ENCODE data around the gene ROR1. TPM values are rescaled to one million over a fixed set of nuclear protein-coding genes. Genes with fewer than 3 reads are reported as not detected.

Gene ROR1
- total RNA-seq, 4 donors from 2014 or later: 5.1 to 7.3 (median 6.5) TPM

DNA sequence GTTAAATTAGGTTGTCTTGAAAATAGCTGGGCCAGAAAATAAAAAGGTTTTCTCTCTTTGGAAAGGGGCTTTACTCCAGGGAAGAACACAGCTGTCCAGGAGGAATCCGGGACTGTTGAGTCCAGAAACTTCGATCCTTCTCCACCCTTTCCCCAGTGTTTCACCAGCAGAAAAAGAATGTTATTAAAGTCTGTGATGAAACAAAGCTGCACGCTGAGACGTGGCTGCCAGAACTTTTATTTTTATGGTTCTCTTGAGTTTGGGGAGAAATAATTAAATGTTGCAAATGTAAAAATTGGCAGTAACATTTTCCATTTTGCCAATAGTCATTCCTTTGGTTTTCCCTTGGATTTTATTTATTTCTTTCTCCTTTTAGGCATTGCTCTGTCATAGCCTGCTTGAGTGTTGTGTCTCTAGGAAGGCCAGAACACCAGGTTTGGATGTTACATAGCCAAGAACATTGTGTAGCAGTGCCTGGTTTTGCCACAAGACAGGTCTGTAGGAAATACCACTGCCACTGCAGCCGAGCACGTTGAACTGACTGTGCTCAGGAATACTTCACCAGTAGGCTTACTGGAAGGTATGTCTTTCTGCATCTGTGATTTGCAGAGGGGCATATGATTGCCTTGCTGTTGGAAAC lies 87.4 kb downstream of the ROR1 start:
- TF ChIP-seq, protein P1, sequence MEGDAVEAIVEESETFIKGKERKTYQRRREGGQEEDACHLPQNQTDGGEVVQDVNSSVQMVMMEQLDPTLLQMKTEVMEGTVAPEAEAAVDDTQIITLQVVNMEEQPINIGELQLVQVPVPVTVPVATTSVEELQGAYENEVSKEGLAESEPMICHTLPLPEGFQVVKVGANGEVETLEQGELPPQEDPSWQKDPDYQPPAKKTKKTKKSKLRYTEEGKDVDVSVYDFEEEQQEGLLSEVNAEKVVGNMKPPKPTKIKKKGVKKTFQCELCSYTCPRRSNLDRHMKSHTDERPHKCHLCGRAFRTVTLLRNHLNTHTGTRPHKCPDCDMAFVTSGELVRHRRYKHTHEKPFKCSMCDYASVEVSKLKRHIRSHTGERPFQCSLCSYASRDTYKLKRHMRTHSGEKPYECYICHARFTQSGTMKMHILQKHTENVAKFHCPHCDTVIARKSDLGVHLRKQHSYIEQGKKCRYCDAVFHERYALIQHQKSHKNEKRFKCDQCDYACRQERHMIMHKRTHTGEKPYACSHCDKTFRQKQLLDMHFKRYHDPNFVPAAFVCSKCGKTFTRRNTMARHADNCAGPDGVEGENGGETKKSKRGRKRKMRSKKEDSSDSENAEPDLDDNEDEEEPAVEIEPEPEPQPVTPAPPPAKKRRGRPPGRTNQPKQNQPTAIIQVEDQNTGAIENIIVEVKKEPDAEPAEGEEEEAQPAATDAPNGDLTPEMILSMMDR (IDR thresholded peaks at IDR 0.05): no peak
- TF ChIP-seq POLR2AphosphoS5 (IDR thresholded peaks at IDR 0.05): peak in 1 of 2 donors; percentile 18

GRCh38 chr1:63863145-63863544 lies 89.3 kb downstream of the ROR1 start:
- Histone ChIP-seq H3K27me3 (no peaks in the 10 kb centered on the region), H3K27ac (replicated peaks in 1 of 4) (no peak overlapping the region), H3K9me3 (no peaks in the 10 kb centered on the region), H3K36me3 (no peaks in the 10 kb centered on the region), H3K4me3 (no peak overlapping the region), H3K4me1 (peaks cover 0 to 8% (median 2%) of the 10 kb centered on the region in 4 donors)
- TF ChIP-seq, protein P1 (IDR thresholded peaks at IDR 0.05): no peak
- TF ChIP-seq EP300 (IDR thresholded peaks at IDR 0.05) (no peak), POLR2A (IDR thresholded peaks at IDR 0.05; ENCODE audit: low read depth) (no peak), POLR2AphosphoS5 (IDR thresholded peaks at IDR 0.05) (no peak)
- DNase-seq (ENCODE audit: extremely low spot score): no peak
- WGBS: 88% methylated on average over 3 of the region's 3 CpGs
- intact Hi-C loops (cut with DNase I): no loop called here

More for the DNA sequence above, 87.4 kb downstream of the ROR1 start:
- intact Hi-C loops (cut with DNase I): no loop called here
- WGBS: 63% methylated on average over 6 of the region's 6 CpGs
- Histone ChIP-seq H3K4me3 (no peak overlapping the region), H3K4me1 (peaks cover 0 to 2% (median 0%) of the 10 kb centered on the region in 4 donors), H3K27ac (replicated peaks in 1 of 4) (peak overlapping the region in 1 of 4 donors; percentile 6), H3K36me3 (no peaks in the 10 kb centered on the region), H3K9me3 (peaks cover 0 to 4% (median 1%) of the 10 kb centered on the region in 4 donors), H3K27me3 (no peaks in the 10 kb centered on the region)
- no peak for DNase-seq (ENCODE audit: extremely low spot score)

- TF ChIP-seq POLR2A (IDR thresholded peaks at IDR 0.05; ENCODE audit: low read depth): no peak
- no peak for TF ChIP-seq POLR2AphosphoS5 (IDR thresholded peaks at IDR 0.05)
- TF ChIP-seq, protein P1 (IDR thresholded peaks at IDR 0.05): no peak
- no peak for TF ChIP-seq EP300 (IDR thresholded peaks at IDR 0.05)
- 84% methylated on average over 4 of the region's 4 CpGs for WGBS
Observed at GRCh38 chr1:63864224-63864641, 90.4 kb downstream of the ROR1 start.

DNA sequence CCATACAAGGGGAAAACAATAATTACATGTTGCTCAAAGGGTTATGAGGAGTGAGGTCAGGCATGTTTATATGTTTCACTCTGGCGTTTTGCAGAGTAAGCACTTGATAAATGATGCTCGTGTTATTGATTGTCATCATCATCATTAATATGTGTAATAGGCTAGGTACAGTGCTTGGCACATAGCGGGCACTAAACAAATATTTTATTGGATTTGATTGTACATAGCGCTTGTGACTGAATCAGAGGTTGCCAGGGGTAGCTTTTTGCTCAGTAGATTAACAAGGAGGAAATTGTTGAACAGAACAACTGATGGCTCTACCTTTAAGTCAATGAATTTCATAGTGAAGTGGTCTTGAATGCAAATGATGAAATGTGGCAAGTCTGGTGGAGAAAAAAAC lies 91.7 kb downstream of the ROR1 start:
- no peak for DNase-seq (ENCODE audit: extremely low spot score)
- no peaks in the 10 kb centered on the region for H3K36me3 ChIP-seq
- intact Hi-C loops (cut with DNase I): no loop called here
- WGBS: 92% methylated on average over 4 of the region's 4 CpGs
- no peak overlapping the region for H3K4me3 ChIP-seq
- H3K27ac ChIP-seq (replicated peaks in 1 of 4): no peak overlapping the region
- H3K4me1 ChIP-seq: peaks cover 0 to 13% (median 2%) of the 10 kb centered on the region in 4 donors
- no peaks in the 10 kb centered on the region for H3K9me3 ChIP-seq
- TF ChIP-seq POLR2A (IDR thresholded peaks at IDR 0.05; ENCODE audit: low read depth) (no peak), EP300 (IDR thresholded peaks at IDR 0.05) (no peak), POLR2AphosphoS5 (IDR thresholded peaks at IDR 0.05) (no peak)
- TF ChIP-seq, protein P1 (IDR thresholded peaks at IDR 0.05): no peak
- no peaks in the 10 kb centered on the region for H3K27me3 ChIP-seq

More at GRCh38 chr1:63864224-63864641, 90.4 kb downstream of the ROR1 start:
- Histone ChIP-seq H3K36me3 (no peaks in the 10 kb centered on the region), H3K4me3 (no peak overlapping the region), H3K27ac (replicated peaks in 1 of 4) (no peak overlapping the region), H3K9me3 (no peaks in the 10 kb centered on the region), H3K27me3 (no peaks in the 10 kb centered on the region), H3K4me1 (peaks cover 0 to 13% (median 2%) of the 10 kb centered on the region in 4 donors)
- no peak for DNase-seq (ENCODE audit: extremely low spot score)
- intact Hi-C loops (cut with DNase I): no loop called here

- H3K4me3 ChIP-seq: no peak overlapping the region
- no peaks in the 10 kb centered on the region for H3K36me3 ChIP-seq
- intact Hi-C loops (cut with DNase I): no loop called here
- no peak overlapping the region for H3K27ac ChIP-seq (replicated peaks in 1 of 4)
- H3K27me3 ChIP-seq: no peaks in the 10 kb centered on the region
- no peak for TF ChIP-seq POLR2A (IDR thresholded peaks at IDR 0.05; ENCODE audit: low read depth)
- TF ChIP-seq EP300 (IDR thresholded peaks at IDR 0.05): no peak
- TF ChIP-seq POLR2AphosphoS5 (IDR thresholded peaks at IDR 0.05): no peak
- TF ChIP-seq, protein P1 (IDR thresholded peaks at IDR 0.05): no peak
- no peaks in the 10 kb centered on the region for H3K9me3 ChIP-seq
- DNase-seq (ENCODE audit: extremely low spot score): no peak
- H3K4me1 ChIP-seq: peaks cover 0 to 13% (median 2%) of the 10 kb centered on the region in 4 donors
- WGBS: 84% methylated on average over 3 of the region's 3 CpGs
Observed at GRCh38 chr1:63866084-63866483, 92.3 kb downstream of the ROR1 start.
